Measurements from ENCODE around the gene RAB13. TPM values are rescaled to one million over a fixed set of nuclear protein-coding genes. Genes with fewer than 3 reads are reported as not detected.

The RAB13 gene
- total and polyA plus RNA-seq, 7 experiments from 2014 or later: 0.45 to 2.2 (median 1.4) TPM; not detected in 3

DNA sequence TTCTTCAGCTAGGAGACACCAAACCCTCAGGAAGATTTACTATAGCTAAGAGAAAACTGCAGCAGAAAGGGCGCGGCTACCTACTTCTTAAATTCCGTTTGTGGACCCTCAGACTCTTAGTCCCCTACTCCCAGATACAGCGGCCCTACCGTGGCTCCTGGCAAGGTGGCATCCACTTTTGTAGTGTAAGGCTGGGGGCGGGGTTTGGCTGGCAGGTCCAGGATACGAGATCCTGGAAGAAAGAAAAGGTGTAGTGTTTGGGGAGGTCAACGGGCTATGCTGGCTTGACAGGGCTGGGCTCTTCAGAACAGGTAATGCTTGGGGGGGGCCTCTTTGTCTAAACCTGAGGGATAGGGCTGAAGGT is 18.2 kb downstream of the RAB13 start:
- ATAC-seq (no peak), DNase-seq (no peak)
- no peaks in the 10 kb centered on the region for H3K9me3 ChIP-seq (ENCODE audit: control insufficient read depth in 2 of 3, low read length in 3 of 3)
- peaks cover 25 to 35% of the 10 kb centered on the region in 2 donors for H3K4me1 ChIP-seq (ENCODE audit: control insufficient read depth in 2 of 2, insufficient read depth in 2 of 2, low read length in 2 of 2)
- H3K27me3 ChIP-seq (ENCODE audit: control insufficient read depth in 2 of 2, insufficient read depth in 2 of 2, low read length in 2 of 2): no peaks in the 10 kb centered on the region
- H3K27ac ChIP-seq (ENCODE audit: low read depth, low read length): peak overlapping the region; percentile 79
- peaks cover 0 to 9% (median 0%) of the 10 kb centered on the region in 5 donors for H3K36me3 Mint-ChIP-seq
- ChIA-PET CTCF (interaction anchor here (1.1 to 2.2 kb wide), 8 partner anchors 10 to 368 kb away, joined by 3 to 11 read pairs (median 5); partner anchors contain the start of genes DENND4B, JTB and RAB13), POLR2A (interaction anchor here (0.5 to 7.0 kb wide), 20 partner anchors 9 to 1891 kb away, joined by 3 to 128 read pairs (median 4); partner anchors contain the start of genes CRTC2, DENND4B, GATAD2B and JTB)
- H3K9me3 Mint-ChIP-seq: no peaks in the 10 kb centered on the region
- peak overlapping the region; percentile 89 for H3K4me3 ChIP-seq (ENCODE audit: low read length)
- intact Hi-C loops (cut with micrococcal nuclease): loop anchor here (1.0 to 10.0 kb wide), 9 partner anchors 9 to 987 kb away; partner anchors contain the start of genes JTB (in 2 of the 2), CRTC2 (in 1 of the 2), ILF2 (in 1 of the 2) and PBXIP1 (in 1 of the 2)
- H3K36me3 ChIP-seq (ENCODE audit: control insufficient read depth in 2 of 3, insufficient read depth in 3 of 3, low read length in 3 of 3): peaks cover 0 to 8% (median 0%) of the 10 kb centered on the region in 3 experiments
- peak overlapping the region; percentile 87 to 99 (median 94) for H3K27ac Mint-ChIP-seq
- H3K4me1 Mint-ChIP-seq: peaks cover 22 to 68% (median 58%) of the 10 kb centered on the region in 7 donors
- H3K4me3 Mint-ChIP-seq: peak overlapping the region; percentile 83 to 97 (median 92)
- no peaks in the 10 kb centered on the region for H3K27me3 Mint-ChIP-seq

DNA sequence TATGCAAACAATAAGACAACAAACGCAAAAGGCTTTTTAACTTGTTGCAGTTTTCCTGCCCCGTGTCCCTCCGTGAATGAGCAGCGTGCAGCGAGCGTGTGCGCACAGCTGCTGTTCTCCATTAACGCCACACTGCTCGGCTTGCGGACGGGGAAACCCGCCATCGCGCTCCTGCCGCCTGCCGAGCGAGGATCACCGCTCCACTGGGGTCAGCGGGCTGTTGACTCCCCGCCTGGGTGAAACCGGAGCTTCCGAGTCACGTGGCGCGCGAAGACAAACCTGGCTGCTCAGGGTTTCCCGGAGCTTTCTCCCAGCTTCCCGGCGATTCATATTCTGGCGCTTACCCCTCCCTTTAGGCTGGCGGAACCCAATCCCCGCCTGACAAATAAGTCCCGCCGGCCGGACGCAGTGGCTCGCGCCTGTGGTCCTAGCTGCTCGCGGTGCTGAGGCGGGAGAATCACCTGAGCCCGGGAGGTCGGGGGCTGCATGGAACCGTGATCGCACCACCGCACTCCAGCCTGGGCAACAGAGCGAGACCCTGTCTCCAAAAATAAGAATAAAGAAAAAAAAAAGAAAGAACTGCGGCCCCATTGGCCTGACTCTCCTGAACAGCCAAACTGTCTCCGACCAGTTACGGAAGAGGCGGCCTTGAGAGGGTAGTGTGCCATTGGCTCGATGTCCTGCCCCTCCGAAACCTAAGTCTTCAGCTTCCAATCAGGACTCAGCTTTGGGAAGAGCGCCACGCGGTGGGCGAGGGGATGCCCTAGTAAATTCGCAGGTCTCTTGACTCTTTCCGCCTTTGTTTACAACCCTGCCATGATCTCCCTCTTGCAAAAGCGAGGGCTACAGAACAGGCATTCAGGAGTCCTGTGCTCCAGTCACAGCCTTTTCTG is 18.8 kb downstream of the RAB13 start, which contains the start of gene CREB3L4:
CREB3L4 (plus strand) TSS at position 796 of the 893 bp plus-strand sequence. CDS start 624 bp downstream, outside the sequence.
- Histone ChIP-seq H3K27me3 (ENCODE audit: control insufficient read depth in 2 of 2, insufficient read depth in 2 of 2, low read length in 2 of 2) (no peaks in the 10 kb centered on the region), H3K27ac (ENCODE audit: low read depth, low read length) (peak within 1 kb of the TSS; percentile 79), H3K36me3 (ENCODE audit: control insufficient read depth in 2 of 3, insufficient read depth in 3 of 3, low read length in 3 of 3) (peaks cover 0 to 3% (median 0%) of the 10 kb centered on the region in 3 experiments), H3K9me3 (ENCODE audit: control insufficient read depth in 2 of 3, low read length in 3 of 3) (no peaks in the 10 kb centered on the region), H3K4me1 (ENCODE audit: control insufficient read depth in 2 of 2, insufficient read depth in 2 of 2, low read length in 2 of 2) (peaks cover 31 to 40% of the 10 kb centered on the region in 2 donors), H3K4me3 (ENCODE audit: low read length) (peak within 1 kb of the TSS; percentile 89)
- DNase-seq (peak; percentile 68 to 89 (median 84)), ATAC-seq (peak; percentile 91)
- no peaks in the 10 kb centered on the region for H3K27me3 Mint-ChIP-seq
- H3K27ac Mint-ChIP-seq: peak within 1 kb of the TSS; percentile 87 to 99 (median 94)
- H3K4me3 Mint-ChIP-seq: peak within 1 kb of the TSS; percentile 83 to 97 (median 92)
- intact Hi-C loops (cut with micrococcal nuclease): loop anchor here (1.0 to 10.0 kb wide), 9 partner anchors 9 to 987 kb away; partner anchors contain the start of genes JTB (in 2 of the 2), CRTC2 (in 1 of the 2), ILF2 (in 1 of the 2) and PBXIP1 (in 1 of the 2)
- peaks cover 0 to 7% (median 0%) of the 10 kb centered on the region in 5 donors for H3K36me3 Mint-ChIP-seq
- CTCF ChIA-PET: interaction anchor here (0.6 to 2.2 kb wide), 14 partner anchors 11 to 387 kb away, joined by 3 to 11 read pairs (median 4); partner anchors contain the start of genes DENND4B, JTB and RAB13
- peaks cover 27 to 72% (median 57%) of the 10 kb centered on the region in 7 donors for H3K4me1 Mint-ChIP-seq
- POLR2A ChIA-PET: interaction anchor here (0.5 to 7.0 kb wide), 22 partner anchors 9 to 1892 kb away, joined by 3 to 128 read pairs (median 4); partner anchors contain the start of genes CRTC2, DENND4B, GATAD2B and JTB
- no peaks in the 10 kb centered on the region for H3K9me3 Mint-ChIP-seq

DNA sequence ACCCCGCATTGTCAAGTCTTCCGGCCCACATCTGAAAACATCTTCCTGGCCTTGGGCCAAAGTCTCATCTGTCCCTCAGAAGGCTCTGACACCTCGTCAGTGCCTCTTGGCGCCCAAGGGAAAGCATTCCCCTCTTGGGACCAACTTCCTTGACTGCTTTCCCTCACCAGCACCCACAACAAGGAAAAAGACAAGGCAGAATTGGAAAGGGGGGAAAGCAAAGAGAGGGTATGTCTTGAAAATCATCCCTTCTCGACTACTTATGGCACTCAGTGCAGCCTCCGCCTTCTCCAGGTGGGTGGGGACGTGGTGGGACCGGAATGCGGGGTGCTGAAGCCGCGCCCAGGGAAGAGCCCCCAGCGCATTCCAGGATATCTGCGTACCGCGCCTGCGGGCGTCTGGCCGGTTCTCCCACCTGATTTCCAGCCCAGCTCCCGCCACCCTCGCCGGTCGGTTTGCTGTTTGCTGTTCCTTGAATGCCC is 22.2 kb downstream of the RAB13 start:
- Mint-ChIP-seq H3K9me3 (no peaks in the 10 kb centered on the region), H3K4me3 (peak overlapping the region; percentile 87 to 96 (median 91)), H3K36me3 (peaks cover 0 to 14% (median 0%) of the 10 kb centered on the region in 5 donors), H3K27ac (peak overlapping the region; percentile 88 to 98 (median 93)), H3K4me1 (peaks cover 39 to 71% (median 62%) of the 10 kb centered on the region in 7 donors), H3K27me3 (no peaks in the 10 kb centered on the region)
- DNase-seq (no peak), ATAC-seq (no peak)
- CTCF ChIA-PET: interaction anchor here (1.2 to 1.4 kb wide), 3 partner anchors 13 to 23 kb away, joined by 3 to 5 read pairs (median 3); partner anchors contain the start of gene JTB
- H3K27ac ChIP-seq (ENCODE audit: low read depth, low read length): peak overlapping the region; percentile 84
- no peaks in the 10 kb centered on the region for H3K9me3 ChIP-seq (ENCODE audit: control insufficient read depth in 2 of 3, low read length in 3 of 3)
- intact Hi-C loops (cut with micrococcal nuclease): loop anchor here (1.0 to 10.0 kb wide), 7 partner anchors 13 to 991 kb away; partner anchors contain the start of genes RPS27 (in 2 of the 2), JTB (in 1 of the 2), PBXIP1 (in 1 of the 2) and S100A6 (in 1 of the 2)
- H3K27me3 ChIP-seq (ENCODE audit: control insufficient read depth in 2 of 2, insufficient read depth in 2 of 2, low read length in 2 of 2): no peaks in the 10 kb centered on the region
- POLR2A ChIA-PET: interaction anchor here (0.6 to 12.8 kb wide), 12 partner anchors 11 to 290 kb away, joined by 3 to 159 read pairs (median 7); partner anchors contain the start of genes DENND4B, GATAD2B, JTB and RAB13
- peaks cover 32 to 36% of the 10 kb centered on the region in 2 donors for H3K4me1 ChIP-seq (ENCODE audit: control insufficient read depth in 2 of 2, insufficient read depth in 2 of 2, low read length in 2 of 2)
- peak overlapping the region; percentile 91 for H3K4me3 ChIP-seq (ENCODE audit: low read length)
- H3K36me3 ChIP-seq (ENCODE audit: control insufficient read depth in 2 of 3, insufficient read depth in 3 of 3, low read length in 3 of 3): peaks cover 0 to 8% (median 0%) of the 10 kb centered on the region in 3 experiments

DNA sequence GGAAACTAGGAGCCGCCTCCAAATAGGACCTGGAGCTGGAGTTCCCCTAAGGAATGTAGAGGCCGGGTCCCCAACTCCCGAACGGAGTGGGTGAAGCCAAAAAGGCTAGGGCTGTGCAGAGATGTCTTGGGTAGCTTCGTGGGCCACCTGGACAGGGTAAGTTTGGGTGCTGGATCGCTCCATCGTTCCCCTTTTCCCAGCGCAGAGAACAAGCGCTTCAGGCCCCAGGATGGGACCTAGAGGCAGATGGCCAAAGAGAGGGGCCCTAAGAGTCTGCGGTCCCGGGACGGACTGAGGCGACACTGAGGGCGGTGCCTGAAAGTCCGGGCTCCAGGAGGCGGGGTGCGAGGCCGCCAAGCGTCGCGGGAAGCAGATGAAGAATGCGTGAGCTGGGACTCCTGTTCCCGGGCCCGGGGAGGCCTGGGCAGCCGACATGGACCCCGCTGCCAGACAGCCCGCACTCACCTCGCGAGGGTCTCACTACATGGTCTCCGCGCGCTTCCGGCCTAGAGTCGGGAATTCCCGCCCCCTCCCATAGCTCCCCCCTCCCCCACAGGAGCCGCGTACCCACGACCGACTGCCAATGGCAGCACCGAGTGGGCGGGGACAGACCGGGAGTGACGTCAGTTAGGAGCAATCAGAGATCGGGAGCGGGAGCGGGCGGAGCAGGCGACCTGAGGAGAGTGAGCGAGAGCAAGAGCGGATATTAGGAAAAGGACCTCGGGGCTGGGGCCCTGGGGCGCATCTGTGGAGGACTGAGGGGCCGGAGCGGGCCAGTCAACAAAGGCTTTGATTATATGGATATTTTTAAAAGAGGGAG is 22.9 kb downstream of the RAB13 start, which contains the start of gene SLC39A1:
SLC39A1 (minus strand) TSS at position 508 of the 820 bp plus-strand sequence. CDS start 822 bp downstream, outside the sequence.
- peak; percentile 67 for ATAC-seq
- no peaks in the 10 kb centered on the region for H3K27me3 Mint-ChIP-seq
- H3K9me3 Mint-ChIP-seq: no peaks in the 10 kb centered on the region
- Histone ChIP-seq H3K27me3 (ENCODE audit: control insufficient read depth in 2 of 2, insufficient read depth in 2 of 2, low read length in 2 of 2) (no peaks in the 10 kb centered on the region), H3K9me3 (ENCODE audit: control insufficient read depth in 2 of 3, low read length in 3 of 3) (no peaks in the 10 kb centered on the region), H3K4me1 (ENCODE audit: control insufficient read depth in 2 of 2, insufficient read depth in 2 of 2, low read length in 2 of 2) (peaks cover 32 to 36% of the 10 kb centered on the region in 2 donors), H3K36me3 (ENCODE audit: control insufficient read depth in 2 of 3, insufficient read depth in 3 of 3, low read length in 3 of 3) (peaks cover 0 to 10% (median 0%) of the 10 kb centered on the region in 3 experiments), H3K27ac (ENCODE audit: low read depth, low read length) (peak within 1 kb of the TSS; percentile 84), H3K4me3 (ENCODE audit: low read length) (peak within 1 kb of the TSS; percentile 91)
- H3K27ac Mint-ChIP-seq: peak within 1 kb of the TSS; percentile 88 to 98 (median 93)
- peak within 1 kb of the TSS; percentile 87 to 96 (median 91) for H3K4me3 Mint-ChIP-seq
- peak; percentile 82 to 96 (median 86) for DNase-seq
- ChIA-PET CTCF (interaction anchor here (1.0 to 1.3 kb wide), 4 partner anchors 18 to 166 kb away, joined by 3 to 5 read pairs (median 4); no protein-coding TSS in a partner anchor), POLR2A (interaction anchor here (0.5 to 12.8 kb wide), 17 partner anchors 9 to 1834 kb away, joined by 3 to 159 read pairs (median 4); partner anchors contain the start of genes DENND4B, GATAD2B, JTB and RAB13)
- H3K4me1 Mint-ChIP-seq: peaks cover 39 to 72% (median 67%) of the 10 kb centered on the region in 7 donors
- H3K36me3 Mint-ChIP-seq: peaks cover 0 to 14% (median 0%) of the 10 kb centered on the region in 5 donors
- intact Hi-C loops (cut with micrococcal nuclease): loop anchor here (1.0 to 10.0 kb wide), 7 partner anchors 14 to 992 kb away; partner anchors contain the start of genes RPS27 (in 2 of the 2), JTB (in 1 of the 2), PBXIP1 (in 1 of the 2) and S100A6 (in 1 of the 2)

All from naive thymus-derived CD4-positive, alpha-beta T cell (primary cell).